ENCODE results near the gene CALHM3. TPM values are rescaled to one million over a fixed set of nuclear protein-coding genes. Genes with fewer than 3 reads are reported as not detected.

The CALHM3 gene
- total and polyA plus RNA-seq, 4 donors: 0.02 to 0.15 TPM; not detected in 2

- WGBS, 2 donors: 60 to 68% methylated on average over 5 of the region's 5 CpGs
- no peak for ATAC-seq (ENCODE audit: insufficient read depth, low FRiP score)
- Histone ChIP-seq H3K4me3 (no peak overlapping the region), H3K27ac (ENCODE audit: low read depth in 1 of 2, low read length in 1 of 2) (no peak overlapping the region), H3K4me1 (ENCODE audit: control insufficient read depth in 5 of 5, insufficient read depth in 5 of 5, low read length in 5 of 5) (no peaks in the 10 kb centered on the region), H3K36me3 (ENCODE audit: control insufficient read depth in 4 of 4, insufficient read depth in 4 of 4, low read length in 4 of 4) (no peaks in the 10 kb centered on the region), H3K9me3 (ENCODE audit: control insufficient read depth in 4 of 4, insufficient read depth in 3 of 4, low read length in 3 of 4) (no peaks in the 10 kb centered on the region), H3K27me3 (ENCODE audit: control insufficient read depth in 3 of 3, insufficient read depth in 3 of 3, low read length in 2 of 3) (no peaks in the 10 kb centered on the region), H3K9ac (ENCODE audit: insufficient read depth in 1 of 2, low read length in 2 of 2) (no peak overlapping the region)
- no peak for DNase-seq
- TF ChIP-seq CTCF (IDR thresholded peaks at IDR 0.05; ENCODE audit: control extremely low read depth, extremely low read depth): no peak
Measured at GRCh38 chr10:103469201-103469600, 9.8 kb downstream of the CALHM3 start.

GRCh38 chr10:103467406-103467805 lies 11.6 kb downstream of the CALHM3 start:
- H3K27ac ChIP-seq (ENCODE audit: low read depth in 1 of 2, low read length in 1 of 2): no peak overlapping the region
- no peaks in the 10 kb centered on the region for H3K27me3 ChIP-seq (ENCODE audit: control insufficient read depth in 3 of 3, insufficient read depth in 3 of 3, low read length in 2 of 3)
- ATAC-seq (ENCODE audit: insufficient read depth, low FRiP score): no peak
- no peak overlapping the region for H3K9ac ChIP-seq (ENCODE audit: insufficient read depth in 1 of 2, low read length in 2 of 2)
- no peak for TF ChIP-seq CTCF (IDR thresholded peaks at IDR 0.05; ENCODE audit: control extremely low read depth, extremely low read depth)
- no peak overlapping the region for H3K4me3 ChIP-seq
- DNase-seq: no peak
- H3K9me3 ChIP-seq (ENCODE audit: control insufficient read depth in 4 of 4, insufficient read depth in 3 of 4, low read length in 3 of 4): no peaks in the 10 kb centered on the region
- H3K36me3 ChIP-seq (ENCODE audit: control insufficient read depth in 4 of 4, insufficient read depth in 4 of 4, low read length in 4 of 4): no peaks in the 10 kb centered on the region
- H3K4me1 ChIP-seq (ENCODE audit: control insufficient read depth in 5 of 5, insufficient read depth in 5 of 5, low read length in 5 of 5): no peaks in the 10 kb centered on the region
- 87 to 89% methylated on average over 7 of the region's 7 CpGs for WGBS, 2 donors

- Histone ChIP-seq H3K9ac (ENCODE audit: insufficient read depth in 1 of 2, low read length in 2 of 2) (no peak overlapping the region), H3K9me3 (ENCODE audit: control insufficient read depth in 4 of 4, insufficient read depth in 3 of 4, low read length in 3 of 4) (no peaks in the 10 kb centered on the region), H3K4me3 (no peak overlapping the region), H3K4me1 (ENCODE audit: control insufficient read depth in 5 of 5, insufficient read depth in 5 of 5, low read length in 5 of 5) (no peaks in the 10 kb centered on the region), H3K27ac (ENCODE audit: low read depth in 1 of 2, low read length in 1 of 2) (no peak overlapping the region), H3K27me3 (ENCODE audit: control insufficient read depth in 3 of 3, insufficient read depth in 3 of 3, low read length in 2 of 3) (no peaks in the 10 kb centered on the region), H3K36me3 (ENCODE audit: control insufficient read depth in 4 of 4, insufficient read depth in 4 of 4, low read length in 4 of 4) (no peaks in the 10 kb centered on the region)
- DNase-seq (no peak), ATAC-seq (ENCODE audit: insufficient read depth, low FRiP score) (no peak)
- no peak for TF ChIP-seq CTCF (IDR thresholded peaks at IDR 0.05; ENCODE audit: control extremely low read depth, extremely low read depth)
- whole genome bisulfite sequencing, 2 donors: 81 to 83% methylated on average over 3 of the region's 3 CpGs
Measured at GRCh38 chr10:103466734-103467133, 12.3 kb downstream of the CALHM3 start.
